ENCODE measurements around the gene ZNF275.
A peak's percentile ranks its signal among the peaks of the same experiment; 100 is the strongest.
"Not testable (repeated sequence)": the region's sequence is repeated elsewhere in the genome, so short reads cannot be mapped to it uniquely, and the experiment has no call there.

The ZNF275 gene

GRCh38 chrX:153380691-153381090 lies 46.7 kb downstream of the ZNF275 start:
- DNase-seq, result no peak
- no peaks in the 10 kb centered on the region for H3K9me3 ChIP-seq
- TF ChIP-seq, protein P1, sequence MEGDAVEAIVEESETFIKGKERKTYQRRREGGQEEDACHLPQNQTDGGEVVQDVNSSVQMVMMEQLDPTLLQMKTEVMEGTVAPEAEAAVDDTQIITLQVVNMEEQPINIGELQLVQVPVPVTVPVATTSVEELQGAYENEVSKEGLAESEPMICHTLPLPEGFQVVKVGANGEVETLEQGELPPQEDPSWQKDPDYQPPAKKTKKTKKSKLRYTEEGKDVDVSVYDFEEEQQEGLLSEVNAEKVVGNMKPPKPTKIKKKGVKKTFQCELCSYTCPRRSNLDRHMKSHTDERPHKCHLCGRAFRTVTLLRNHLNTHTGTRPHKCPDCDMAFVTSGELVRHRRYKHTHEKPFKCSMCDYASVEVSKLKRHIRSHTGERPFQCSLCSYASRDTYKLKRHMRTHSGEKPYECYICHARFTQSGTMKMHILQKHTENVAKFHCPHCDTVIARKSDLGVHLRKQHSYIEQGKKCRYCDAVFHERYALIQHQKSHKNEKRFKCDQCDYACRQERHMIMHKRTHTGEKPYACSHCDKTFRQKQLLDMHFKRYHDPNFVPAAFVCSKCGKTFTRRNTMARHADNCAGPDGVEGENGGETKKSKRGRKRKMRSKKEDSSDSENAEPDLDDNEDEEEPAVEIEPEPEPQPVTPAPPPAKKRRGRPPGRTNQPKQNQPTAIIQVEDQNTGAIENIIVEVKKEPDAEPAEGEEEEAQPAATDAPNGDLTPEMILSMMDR (IDR thresholded peaks at IDR 0.05; ENCODE audit: low read depth, low read length), result no peak
- no peak overlapping the region for H3K4me3 ChIP-seq (ENCODE audit: low read depth, low read length)
- no peaks in the 10 kb centered on the region for H3K36me3 ChIP-seq
- peaks cover 20% of the 10 kb centered on the region for H3K4me1 ChIP-seq
- H3K27me3 ChIP-seq, result no peaks in the 10 kb centered on the region

DNA sequence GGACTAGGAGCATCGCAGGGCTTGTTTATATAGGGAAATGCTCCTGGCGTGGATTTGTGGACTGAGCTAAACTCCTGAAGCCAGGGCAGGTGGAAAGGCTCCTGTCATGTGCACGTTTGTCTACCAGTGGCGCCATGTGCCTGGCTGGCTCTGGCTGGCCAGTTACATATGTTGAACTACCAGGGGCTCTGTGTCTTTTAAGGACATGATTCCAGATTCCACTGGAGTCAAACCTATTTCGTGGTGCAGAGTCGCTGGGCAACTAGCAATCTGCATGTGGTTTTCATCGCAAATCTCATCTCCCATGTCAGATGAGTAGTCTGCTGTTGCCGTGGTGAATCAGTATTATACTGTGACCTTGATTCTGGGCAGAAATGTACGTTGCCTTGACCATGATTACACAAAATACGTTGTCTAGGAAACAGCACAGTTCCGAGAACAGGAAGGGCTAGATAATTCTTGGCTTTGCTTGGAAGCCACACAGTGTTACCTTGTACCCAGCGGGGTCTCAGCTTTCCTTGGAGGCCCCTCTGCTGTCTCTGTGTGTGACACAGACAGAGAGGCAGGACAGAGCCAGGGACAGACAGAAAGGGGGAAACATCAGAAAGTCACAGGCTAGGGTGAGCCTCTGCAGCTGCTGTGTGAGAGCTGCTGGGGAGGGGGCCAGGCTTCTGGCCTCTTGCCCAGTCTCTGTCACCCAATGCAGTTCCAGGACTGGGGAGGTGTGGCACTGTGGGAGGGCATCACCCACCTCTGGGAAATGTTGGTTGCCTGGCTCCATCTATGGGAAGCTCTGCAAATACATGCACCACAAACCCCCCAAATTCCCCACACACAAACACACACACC lies 48.0 kb downstream of the ZNF275 start:
- TF ChIP-seq, protein P1 (IDR thresholded peaks at IDR 0.05; ENCODE audit: low read depth, low read length), result peak; percentile 47
- peak; percentile 86 for DNase-seq
- no peaks in the 10 kb centered on the region for H3K27me3 ChIP-seq
- no peaks in the 10 kb centered on the region for H3K9me3 ChIP-seq
- H3K36me3 ChIP-seq, result no peaks in the 10 kb centered on the region
- peaks cover 20% of the 10 kb centered on the region for H3K4me1 ChIP-seq
- H3K4me3 ChIP-seq (ENCODE audit: low read depth, low read length), result no peak overlapping the region; the same call in 1 of the 2 replicates

- no peaks in the 10 kb centered on the region for H3K36me3 ChIP-seq
- H3K9me3 ChIP-seq, result no peaks in the 10 kb centered on the region
- no peak overlapping the region for H3K4me3 ChIP-seq (ENCODE audit: low read depth, low read length)
- TF ChIP-seq, protein P1 (IDR thresholded peaks at IDR 0.05; ENCODE audit: low read depth, low read length), result no peak
- peaks cover 20% of the 10 kb centered on the region for H3K4me1 ChIP-seq
- H3K27me3 ChIP-seq, result no peaks in the 10 kb centered on the region
- DNase-seq, result no peak
Observed at GRCh38 chrX:153382563-153383482, 48.9 kb downstream of the ZNF275 start.

DNA sequence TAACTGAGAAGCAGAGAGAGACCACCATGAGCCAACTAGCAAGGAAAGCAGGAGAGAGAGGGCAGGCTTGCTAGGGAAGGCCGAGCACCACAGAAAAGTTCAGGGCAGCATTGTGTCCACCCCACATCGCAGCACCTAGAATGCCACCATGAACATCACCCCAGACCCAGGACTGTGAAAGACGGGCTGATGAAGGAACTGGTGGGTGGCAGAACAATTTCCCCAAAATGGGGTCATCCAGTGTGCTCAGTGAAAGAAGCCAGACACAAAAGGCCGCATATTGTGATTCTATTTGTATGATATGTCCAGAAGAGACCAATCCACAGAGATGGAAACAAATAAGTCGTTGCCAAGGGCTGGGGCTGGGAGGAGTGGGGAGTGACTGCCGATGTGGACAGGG lies 50.4 kb downstream of the ZNF275 start:
- TF ChIP-seq, protein P1 (IDR thresholded peaks at IDR 0.05; ENCODE audit: low read depth, low read length), result no peak
- Histone ChIP-seq H3K36me3 (no peaks in the 10 kb centered on the region), H3K4me3 (ENCODE audit: low read depth, low read length) (no peak overlapping the region), H3K27me3 (no peaks in the 10 kb centered on the region), H3K4me1 (peaks cover 19% of the 10 kb centered on the region), H3K9me3 (no peaks in the 10 kb centered on the region)
- DNase-seq, result no peak

DNA sequence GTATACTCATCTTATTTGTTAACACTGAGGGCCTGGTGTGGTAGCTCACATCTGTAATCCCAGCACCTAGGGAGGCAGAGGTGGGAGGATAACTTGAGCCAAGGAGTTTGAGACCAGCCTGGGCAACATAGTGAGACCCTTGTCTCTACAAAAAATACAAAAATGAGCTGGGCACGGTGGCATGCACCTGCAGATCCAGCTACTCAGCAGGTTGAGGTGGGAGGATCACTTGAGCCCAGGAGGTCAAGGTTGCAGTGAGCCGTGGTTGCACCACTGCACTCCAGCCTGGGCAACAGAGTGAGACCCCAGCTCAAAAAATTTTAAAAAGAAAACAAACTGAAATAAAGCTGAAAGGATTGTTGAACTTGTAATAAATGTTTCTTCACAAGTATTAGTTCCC lies 51.0 kb downstream of the ZNF275 start:
- H3K9me3 ChIP-seq, H3K36me3 ChIP-seq: not testable (repeated sequence)
- peaks cover 13% of the 10 kb centered on the region for H3K4me1 ChIP-seq

DNA sequence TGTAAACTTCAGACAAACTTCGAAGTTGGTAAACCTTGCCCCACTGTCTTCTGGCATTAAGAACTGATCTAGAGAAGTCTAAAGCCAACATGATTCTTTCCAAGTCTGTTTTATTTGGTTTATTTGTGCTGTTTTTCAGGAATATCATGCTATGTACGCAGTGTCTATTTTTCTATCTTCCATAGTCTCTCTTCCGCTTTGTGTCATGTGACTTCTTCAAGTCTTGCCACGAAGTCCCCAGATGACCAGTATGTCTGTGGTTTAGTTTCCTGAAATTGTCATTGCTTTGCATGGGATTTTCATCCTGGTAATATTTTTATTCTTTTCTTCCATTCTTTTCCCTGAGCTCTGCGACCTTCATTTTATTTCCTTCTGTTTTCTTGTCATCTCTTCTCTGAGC lies 52.1 kb downstream of the ZNF275 start:
- Histone ChIP-seq H3K27me3 (no peaks in the 10 kb centered on the region), H3K4me1 (peaks cover 5% of the 10 kb centered on the region), H3K9me3 (no peaks in the 10 kb centered on the region), H3K36me3 (no peaks in the 10 kb centered on the region), H3K4me3 (ENCODE audit: low read depth, low read length) (no peak overlapping the region)
- DNase-seq, result no peak
- TF ChIP-seq, protein P1 (IDR thresholded peaks at IDR 0.05; ENCODE audit: low read depth, low read length), result no peak

More for the DNA sequence above, 51.0 kb downstream of the ZNF275 start:
- not testable (repeated sequence) for DNase-seq; H3K27me3 ChIP-seq; H3K4me3 ChIP-seq (ENCODE audit: low read depth, low read length)

Measured in BE2C (cell line).